ENCODE data around the gene OBP2B.
"Not testable (repeated sequence)": the region's sequence is repeated elsewhere in the genome, so short reads cannot be mapped to it uniquely, and the experiment has no call there.

OBP2B gene

GRCh38 chr9:133221177-133221809 lies 12.2 kb upstream of the OBP2B start:
- no peak for DNase-seq (ENCODE audit: low read depth)

- not testable (repeated sequence) for DNase-seq (ENCODE audit: low read depth)
Observed at GRCh38 chr9:133218049-133218975, 9.3 kb upstream of the OBP2B start.

GRCh38 chr9:133217333-133217988 lies 8.4 kb upstream of the OBP2B start:
- not testable (repeated sequence) for DNase-seq (ENCODE audit: low read depth)

GRCh38 chr9:133214276-133214675 lies 5.2 kb upstream of the OBP2B start:
- not testable (repeated sequence) for DNase-seq (ENCODE audit: low read depth)

GRCh38 chr9:133210609-133211008 lies 1.6 kb upstream of the OBP2B start:
- DNase-seq (ENCODE audit: low read depth): no peak

GRCh38 chr9:133210202-133210532 lies 1.1 kb upstream of the OBP2B start:
- DNase-seq (ENCODE audit: low read depth): no peak

- DNase-seq (ENCODE audit: low read depth): not testable (repeated sequence)
Observed at GRCh38 chr9:133209327-133210201, 514 bp upstream of the OBP2B start.

- DNase-seq (ENCODE audit: low read depth): not testable (repeated sequence)
Observed at GRCh38 chr9:133208171-133208879, 725 bp downstream of the OBP2B start.

- DNase-seq (ENCODE audit: low read depth): no peak
Observed at GRCh38 chr9:133207540-133208170, 1.4 kb downstream of the OBP2B start.

GRCh38 chr9:133207021-133207531 lies 2.0 kb downstream of the OBP2B start:
- no peak for DNase-seq (ENCODE audit: low read depth)

GRCh38 chr9:133205996-133206931 lies 2.8 kb downstream of the OBP2B start:
- no peak for DNase-seq (ENCODE audit: low read depth)

- DNase-seq (ENCODE audit: low read depth): not testable (repeated sequence)
Observed at GRCh38 chr9:133205481-133205887, 3.6 kb downstream of the OBP2B start.

- DNase-seq (ENCODE audit: low read depth): no peak
Observed at GRCh38 chr9:133204993-133205336, 4.1 kb downstream of the OBP2B start.

- DNase-seq (ENCODE audit: low read depth): no peak
Observed at GRCh38 chr9:133204335-133204992, 4.6 kb downstream of the OBP2B start.

GRCh38 chr9:133203506-133204075 lies 5.5 kb downstream of the OBP2B start:
- DNase-seq (ENCODE audit: low read depth): no peak

- no peak for DNase-seq (ENCODE audit: low read depth)
Observed at GRCh38 chr9:133202688-133203453, 6.2 kb downstream of the OBP2B start.

GRCh38 chr9:133202145-133202513 lies 6.9 kb downstream of the OBP2B start:
- DNase-seq (ENCODE audit: low read depth): no peak
